Epithelial cell of umbilical artery (primary cell): ENCODE data around the gene CEACAM20. TPM values are rescaled to one million over a fixed set of nuclear protein-coding genes. Genes with fewer than 3 reads are reported as not detected.

Experiments
- total RNA-seq: library from RNA; depleted of rRNA; stranded (reverse); fragments of >200 nt; gene quantifications from 2 replicates; pipeline ENCODE4 v1.2.3, GENCODE V29; 2014

Gene CEACAM20
- total RNA-seq: not detected in 2 replicates

DNA sequence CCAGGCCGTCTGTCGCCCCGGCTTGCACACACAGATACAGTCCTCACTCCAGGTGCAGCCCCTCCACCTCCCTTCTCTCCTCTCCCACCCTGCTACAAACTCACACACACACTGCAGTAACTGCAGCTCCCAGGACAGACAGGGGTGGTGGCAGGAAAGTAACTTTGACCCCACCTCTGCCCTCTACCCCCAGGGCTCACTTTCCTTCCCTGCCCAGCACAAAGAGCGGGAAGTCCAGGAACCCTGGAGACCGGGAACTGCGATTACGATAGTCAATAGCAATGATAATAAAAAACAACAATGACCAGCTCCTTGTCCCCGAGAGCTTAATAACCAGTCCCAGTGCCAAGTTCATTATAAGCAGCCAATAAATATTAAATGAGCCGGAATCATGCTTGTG is at the start of gene CEACAM20:
Gene CEACAM20, minus strand, starts transcription at position 140 of the 400 bp plus-strand sequence. CDS start 166 bp downstream, outside the sequence.

DNA sequence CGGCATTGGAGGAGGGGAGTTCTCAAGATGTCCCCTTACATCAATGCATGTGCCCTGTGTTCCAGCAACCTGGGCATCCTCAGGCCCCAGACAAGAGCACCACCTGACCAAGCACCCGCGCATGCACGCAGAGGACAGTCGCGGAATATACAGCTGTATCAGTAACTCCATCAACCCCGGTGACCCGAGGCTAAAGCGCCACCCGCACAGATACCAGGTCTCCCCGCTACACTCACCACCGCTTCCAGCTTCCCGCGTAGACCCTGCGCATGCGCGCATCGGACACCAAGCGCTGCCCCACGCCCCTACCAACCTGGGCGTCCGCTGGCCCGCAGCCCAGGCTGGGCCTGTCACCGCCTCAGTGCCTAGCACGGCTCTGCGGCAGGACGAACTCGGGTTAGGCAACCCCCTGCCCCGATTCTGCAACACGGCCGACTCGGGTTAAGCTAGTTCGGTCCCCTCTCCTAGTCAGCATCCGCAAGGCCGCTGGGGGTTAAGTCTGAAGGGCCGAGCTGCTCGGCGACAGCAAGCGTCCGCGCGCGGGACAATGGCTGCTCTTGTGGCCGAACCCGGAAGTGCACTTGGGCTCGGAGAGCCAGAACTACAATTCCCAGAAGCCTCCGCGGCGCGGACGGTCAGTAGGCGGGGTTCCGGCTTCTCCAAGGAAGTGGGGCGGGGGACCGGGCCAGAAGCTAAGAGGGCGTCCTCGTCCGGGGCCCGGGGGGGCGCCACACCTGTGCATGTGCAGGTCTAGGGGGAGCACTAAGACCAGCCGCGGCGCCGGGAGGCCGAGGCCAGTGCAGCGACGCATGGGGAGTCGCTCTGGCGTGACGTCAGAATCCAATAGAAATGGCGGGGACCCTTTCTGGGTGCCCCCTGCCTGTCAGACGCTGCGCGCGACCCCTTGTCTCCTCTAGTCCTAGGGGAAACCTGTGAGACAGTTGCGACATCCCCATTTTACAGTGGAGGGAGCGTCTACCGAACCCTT is 29.2 kb downstream of the CEACAM20 start, which contains the start of gene ZNF180:
Gene ZNF180, minus strand, starts transcription at position 561 of the 988 bp plus-strand sequence. CDS start 3,188 bp downstream, outside the sequence.

Other genes starting within 250 kb of the CEACAM20 start
- 2.9 and 5.5 TPM in 2 replicates for gene ZNF235, start 224.7 kb downstream of the CEACAM20 start, total RNA-seq
- gene ZNF112, start 173.0 kb downstream of the CEACAM20 start, total RNA-seq: 7.8 and 16.1 TPM in 2 replicates
- gene ZNF285, start 128.1 kb downstream of the CEACAM20 start, total RNA-seq: 1.9 and 5.3 TPM in 2 replicates
- 6.8 and 12.6 TPM in 2 replicates for gene ZNF229, start 81.2 kb downstream of the CEACAM20 start, total RNA-seq
- gene ZNF180, start 29.2 kb downstream of the CEACAM20 start, total RNA-seq: 10.1 and 13.4 TPM in 2 replicates
- not detected in 2 replicates for gene IGSF23, start 83.9 kb upstream of the CEACAM20 start, total RNA-seq
- gene PVR, start 114.2 kb upstream of the CEACAM20 start, total RNA-seq: 138 and 147 TPM in 2 replicates
- gene CEACAM19, start 141.8 kb upstream of the CEACAM20 start, total RNA-seq: 0.30 and 0.32 TPM in 2 replicates
- not detected in 2 replicates for gene CEACAM16, start 169.5 kb upstream of the CEACAM20 start, total RNA-seq
- gene BCL3, start 219.0 kb upstream of the CEACAM20 start, total RNA-seq: 1.9 and 2.1 TPM in 2 replicates
- 0.30 TPM in 1 of 2 replicates, not detected in the other for gene CBLC, start 248.2 kb upstream of the CEACAM20 start, total RNA-seq